22Rv1 (cell line): ENCODE measurements around the gene C16orf54.

Experiments
- CTCF ChIP-seq: fragments of 450-650 bp; IDR thresholded peaks from 2 replicates; pipeline ENCODE4 v1.5.1; 2017; ENCODE audit warnings: mild to moderate bottlenecking
- ZFX ChIP-seq: fragments of 450-650 bp; IDR thresholded peaks from 2 replicates; pipeline ENCODE4 v1.6.1; 2017; ENCODE audit warnings: antibody characterized with exemption, borderline replicate concordance

- no peak for TF ChIP-seq ZFX
- no peak for TF ChIP-seq CTCF
Observed at GRCh38 chr16:29763326-29763725, 17.5 kb upstream of the C16orf54 start.
